Measurements from ENCODE around the gene CHRNA4. TPM values are rescaled to one million over a fixed set of nuclear protein-coding genes. Genes with fewer than 3 reads are reported as not detected.

Gene CHRNA4
- polyA plus RNA-seq, 1 donor (not counting 4 experiments of a cell fraction or from before 2014, with no cell fraction given): not detected

- no peak overlapping the region for H2AFZ ChIP-seq (ENCODE audit: control insufficient read depth, low read length)
- dilution Hi-C loops (cut with MboI; ENCODE audit: extremely low pct_ligation_motif_present, low sequenced_read_pairs): no loop called here
- H4K20me1 ChIP-seq (ENCODE audit: control insufficient read depth, extremely low read depth, insufficient read depth, low read length): no peaks in the 10 kb centered on the region
- no peaks in the 10 kb centered on the region for H3K36me3 ChIP-seq (ENCODE audit: control insufficient read depth in 2 of 2, extremely low read depth in 1 of 2, insufficient read depth in 2 of 2, low read length in 2 of 2)
- no peaks in the 10 kb centered on the region for H3K79me2 ChIP-seq (ENCODE audit: control insufficient read depth, insufficient read depth, low read length)
- H3K9ac ChIP-seq (ENCODE audit: control insufficient read depth, extremely low read depth, insufficient read depth, low read length): no peak overlapping the region
- H3K4me3 ChIP-seq (ENCODE audit: control insufficient read depth in 2 of 3, extremely low read depth in 1 of 3, insufficient read depth in 2 of 3, low read depth in 1 of 3, low read length in 3 of 3): no peak overlapping the region
- H3K27me3 ChIP-seq (ENCODE audit: control insufficient read depth, extremely low read depth, insufficient read depth, low read length): peaks cover 22% of the 10 kb centered on the region
- no peak overlapping the region for H3K27ac ChIP-seq (ENCODE audit: control insufficient read depth, insufficient read depth, low read length)
- no peaks in the 10 kb centered on the region for H3K4me1 ChIP-seq (ENCODE audit: control insufficient read depth, extremely low read depth, insufficient read depth, low read length)
- FAIRE-seq: no peak
- H3K4me2 ChIP-seq (ENCODE audit: control insufficient read depth, extremely low read depth, insufficient read depth, low read depth, low read length): no peak overlapping the region
- TF ChIP-seq EZH2 (IDR thresholded peaks at IDR 0.05; ENCODE audit: low read length): no peak
- no peak for TF ChIP-seq CTCF (optimal IDR thresholded peaks at IDR 0.05 in 1 of 3, IDR thresholded peaks at IDR 0.05 in 1 of 3, conservative IDR thresholded peaks at IDR 0.05 in 1 of 3; ENCODE audit: extremely low read depth in 1 of 3, insufficient read depth in 2 of 3, low read length in 3 of 3)
- H3K9me1 ChIP-seq (ENCODE audit: control insufficient read depth, extremely low read depth, insufficient read depth, low read length): no peaks in the 10 kb centered on the region
- DNase-seq (ENCODE audit: low read depth, low spot score): no peak
- no peaks in the 10 kb centered on the region for H3K9me3 ChIP-seq (ENCODE audit: control insufficient read depth, low read depth, low read length)
Observed at GRCh38 chr20:63322146-63322932, 38.8 kb downstream of the CHRNA4 start.

- Histone ChIP-seq H3K27me3 (ENCODE audit: control insufficient read depth, extremely low read depth, insufficient read depth, low read length) (peaks cover 22% of the 10 kb centered on the region), H3K4me3 (ENCODE audit: control insufficient read depth in 2 of 3, extremely low read depth in 1 of 3, insufficient read depth in 2 of 3, low read depth in 1 of 3, low read length in 3 of 3) (no peak overlapping the region), H2AFZ (ENCODE audit: control insufficient read depth, low read length) (no peak overlapping the region), H3K27ac (ENCODE audit: control insufficient read depth, insufficient read depth, low read length) (no peak overlapping the region), H3K9ac (ENCODE audit: control insufficient read depth, extremely low read depth, insufficient read depth, low read length) (no peak overlapping the region), H4K20me1 (ENCODE audit: control insufficient read depth, extremely low read depth, insufficient read depth, low read length) (no peaks in the 10 kb centered on the region), H3K4me1 (ENCODE audit: control insufficient read depth, extremely low read depth, insufficient read depth, low read length) (no peaks in the 10 kb centered on the region), H3K4me2 (ENCODE audit: control insufficient read depth, extremely low read depth, insufficient read depth, low read depth, low read length) (no peak overlapping the region), H3K9me1 (ENCODE audit: control insufficient read depth, extremely low read depth, insufficient read depth, low read length) (no peaks in the 10 kb centered on the region), H3K36me3 (ENCODE audit: control insufficient read depth in 2 of 2, extremely low read depth in 1 of 2, insufficient read depth in 2 of 2, low read length in 2 of 2) (no peaks in the 10 kb centered on the region), H3K9me3 (ENCODE audit: control insufficient read depth, low read depth, low read length) (no peaks in the 10 kb centered on the region), H3K79me2 (ENCODE audit: control insufficient read depth, insufficient read depth, low read length) (no peaks in the 10 kb centered on the region)
- FAIRE-seq: no peak
- TF ChIP-seq EZH2 (IDR thresholded peaks at IDR 0.05; ENCODE audit: low read length): no peak
- TF ChIP-seq CTCF (optimal IDR thresholded peaks at IDR 0.05 in 1 of 3, IDR thresholded peaks at IDR 0.05 in 1 of 3, conservative IDR thresholded peaks at IDR 0.05 in 1 of 3; ENCODE audit: extremely low read depth in 1 of 3, insufficient read depth in 2 of 3, low read length in 3 of 3): no peak
- no peak for DNase-seq (ENCODE audit: low read depth, low spot score)
- dilution Hi-C loops (cut with MboI; ENCODE audit: extremely low pct_ligation_motif_present, low sequenced_read_pairs): no loop called here
Observed at GRCh38 chr20:63321148-63321831, 39.9 kb downstream of the CHRNA4 start.
